ENCODE results near the gene CA14. TPM values are rescaled to one million over a fixed set of nuclear protein-coding genes. Genes with fewer than 3 reads are reported as not detected.

Gene CA14
- total RNA-seq, 1 experiment from 2014 or later = 42.0 TPM

GRCh38 chr1:150226486-150226885, 31.1 kb upstream of the CA14 start:
- H4K5ac ChIP-seq (ENCODE audit: insufficient read length, low read depth, low read length) = no peak overlapping the region
- H2BK15ac ChIP-seq (ENCODE audit: low read depth, low read length) = no peak overlapping the region
- no peaks in the 10 kb centered on the region for H4K20me1 ChIP-seq (ENCODE audit: control insufficient read depth, insufficient read depth, insufficient read length)
- H3K18ac ChIP-seq (ENCODE audit: insufficient read length, low read depth, low read length) = no peak overlapping the region
- Mint-ChIP-seq H3K27me3 (ENCODE audit: low read depth) (no peaks in the 10 kb centered on the region), H3K4me3 (no peak overlapping the region), H3K4me1 (no peaks in the 10 kb centered on the region), H3K9me3 (no peaks in the 10 kb centered on the region), H3K27ac (no peak overlapping the region), H3K36me3 (ENCODE audit: insufficient read depth in 1 of 3, low read depth in 3 of 3) (peaks cover 46 to 75% (median 73%) of the 10 kb centered on the region in 3 experiments; a peak in 6 of 7 replicates)
- no peak overlapping the region for H2BK120ac ChIP-seq (ENCODE audit: low read depth, low read length, poor library complexity, severe bottlenecking)
- H3K27ac ChIP-seq (ENCODE audit: insufficient read length, low read depth, low read length) = no peak overlapping the region
- H3K4ac ChIP-seq (ENCODE audit: low read depth, low read length) = no peak overlapping the region
- no peaks in the 10 kb centered on the region for H3K9me3 ChIP-seq (ENCODE audit: control insufficient read depth, low read depth, low read length)
- no peak overlapping the region for H2AK5ac ChIP-seq (ENCODE audit: insufficient read length, low read length)
- H3K14ac ChIP-seq (ENCODE audit: insufficient read depth, low read length) = no peak overlapping the region
- no peak overlapping the region for H3K23ac ChIP-seq (ENCODE audit: insufficient read length, low read depth, low read length)
- no peak overlapping the region for H4K91ac ChIP-seq (ENCODE audit: insufficient read length, low read depth, low read length)
- no peak overlapping the region for H2AFZ ChIP-seq (ENCODE audit: low read length)
- H4K8ac ChIP-seq (replicated peaks; ENCODE audit: insufficient read length, low read depth, low read length) = no peak overlapping the region
- no peak for DNase-seq
- H3K9ac ChIP-seq (ENCODE audit: extremely low read depth, insufficient read length, low read length) = no peak overlapping the region
- no peak for TF ChIP-seq CTCF (conservative IDR thresholded peaks at IDR 0.05)
- H3K79me2 ChIP-seq (ENCODE audit: insufficient read depth, low read length) = peaks cover 2% of the 10 kb centered on the region; the same call in 1 of the 2 replicates
- no peaks in the 10 kb centered on the region for H3K79me1 ChIP-seq (ENCODE audit: insufficient read depth, low read depth, low read length, poor library complexity, severe bottlenecking)
- no peak overlapping the region for H3K4me2 ChIP-seq (ENCODE audit: insufficient read depth, insufficient read length, low read length)
- H3K23me2 ChIP-seq (ENCODE audit: insufficient read length, low read depth, low read length, poor library complexity, severe bottlenecking) = no peaks in the 10 kb centered on the region
- no peak overlapping the region for H3T11ph ChIP-seq (ENCODE audit: low read length)
- WGBS (ENCODE audit: extremely low coverage, insufficient read length, low lambda C conversion rate) = 100% methylated on average over 2 of the region's 2 CpGs
- no peaks in the 10 kb centered on the region for H3K4me1 ChIP-seq (ENCODE audit: insufficient read depth, low read length)
- H2BK20ac ChIP-seq (ENCODE audit: low read depth, low read length, poor library complexity, severe bottlenecking) = no peak overlapping the region
- H3K27me3 ChIP-seq (ENCODE audit: insufficient read depth, low read length) = no peaks in the 10 kb centered on the region
- H2BK12ac ChIP-seq (ENCODE audit: insufficient read length, low read depth, low read length) = no peak overlapping the region
- no peak overlapping the region for H3K56ac ChIP-seq (ENCODE audit: insufficient read length, low read depth, low read length)
- no peak overlapping the region for H2BK5ac ChIP-seq (ENCODE audit: insufficient read length, low read length)

Measured in H9 (cell line).